HG02840 (cell line): ENCODE data around the gene CYP3A5.
"Not testable (repeated sequence)": the region's sequence is repeated elsewhere in the genome, so short reads cannot be mapped to it uniquely, and the experiment has no call there.

Source experiments
- ATAC-seq: cut with Tn5 transposase; IDR thresholded peaks from one replicate; pipeline ENCODE4 v1.9.1; 2021; ENCODE audit warnings: mild to moderate bottlenecking, moderate library complexity, moderate number of reproducible peaks; ENCODE audit not compliant: unreplicated experiment, low FRiP score

The CYP3A5 gene

DNA sequence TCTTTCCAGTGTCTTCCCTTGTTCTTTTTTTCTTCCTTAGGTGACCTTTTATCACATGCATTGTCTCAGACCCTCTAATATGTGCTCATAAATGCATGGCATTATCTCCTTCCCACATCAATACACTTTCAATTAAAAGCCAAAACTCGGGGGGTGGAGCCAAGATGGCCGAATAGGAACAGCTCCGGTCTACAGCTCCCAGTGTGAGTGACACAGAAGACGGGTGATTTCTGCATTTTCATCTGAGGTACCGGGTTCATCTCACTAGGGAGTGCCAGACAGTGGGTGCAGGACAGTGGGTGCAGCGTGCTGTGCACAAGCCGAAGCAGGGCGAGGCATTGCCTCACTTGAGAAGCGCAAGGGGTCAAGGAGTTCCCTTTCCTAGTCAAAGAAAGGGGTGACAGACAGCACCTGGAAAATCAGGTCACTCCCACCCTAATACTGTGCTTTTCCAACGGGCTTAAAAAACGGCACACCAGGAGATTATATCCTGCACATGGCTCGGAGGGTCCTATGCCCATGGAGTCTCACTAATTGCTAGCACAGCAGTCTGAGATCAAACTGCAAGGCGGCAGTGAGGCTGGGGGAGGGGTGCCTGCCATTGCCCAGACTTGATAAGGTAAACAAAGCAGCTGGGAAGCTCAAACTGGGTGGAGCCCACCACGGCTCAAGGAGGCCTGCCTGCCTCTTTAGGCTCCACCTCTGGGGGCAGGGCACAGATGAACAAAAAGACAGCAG, 6.2 kb upstream of the CYP3A5 start:
- not testable (repeated sequence) for ATAC-seq

DNA sequence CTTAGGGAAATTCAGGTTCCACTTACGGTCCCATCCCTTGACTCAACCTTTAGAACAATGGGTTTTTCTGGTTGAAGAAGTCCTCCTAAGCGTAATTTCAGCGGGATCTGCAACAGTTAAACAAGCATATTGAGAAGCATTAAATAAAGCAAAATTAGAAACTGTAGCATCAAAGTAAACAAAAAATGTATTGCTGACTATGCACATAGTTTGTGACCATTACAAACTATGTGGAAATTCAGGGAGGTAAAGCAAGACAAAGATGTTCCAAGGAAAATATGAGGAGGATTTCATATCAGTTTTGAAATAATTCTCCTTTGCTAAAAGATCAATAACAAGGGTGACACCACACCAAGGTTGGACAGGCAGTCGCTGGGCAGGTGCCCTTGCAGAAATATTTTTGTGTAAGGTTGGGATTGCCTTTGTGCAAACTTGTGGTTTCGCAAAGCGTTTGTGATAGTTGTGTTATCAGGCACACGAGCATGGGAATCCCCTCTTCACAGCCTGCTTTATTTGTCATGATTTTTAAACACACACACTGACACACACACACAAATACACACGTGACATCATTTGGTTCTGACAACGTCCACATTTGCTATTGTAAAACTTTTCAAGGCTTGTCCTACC, 5.4 kb upstream of the CYP3A5 start:
- no peak for ATAC-seq

DNA sequence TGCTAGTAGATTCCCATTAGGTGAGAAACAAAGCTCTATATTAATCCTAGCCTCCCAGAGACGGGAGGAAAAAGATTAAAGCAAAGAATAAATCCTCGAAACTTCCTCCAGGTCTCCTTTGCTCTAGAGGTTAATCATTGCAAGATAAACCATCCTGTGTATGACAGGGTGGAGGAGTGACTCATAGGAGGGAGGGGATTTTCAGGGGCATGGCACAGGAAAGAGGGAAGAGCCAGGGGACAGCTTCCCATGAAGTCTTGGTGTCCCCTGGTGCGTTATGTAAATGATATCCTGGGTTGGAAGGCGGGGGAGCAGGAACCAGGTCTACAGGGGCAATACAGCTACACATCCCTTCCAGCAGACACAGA, 780 bp downstream of the CYP3A5 start:
- no peak for ATAC-seq

DNA sequence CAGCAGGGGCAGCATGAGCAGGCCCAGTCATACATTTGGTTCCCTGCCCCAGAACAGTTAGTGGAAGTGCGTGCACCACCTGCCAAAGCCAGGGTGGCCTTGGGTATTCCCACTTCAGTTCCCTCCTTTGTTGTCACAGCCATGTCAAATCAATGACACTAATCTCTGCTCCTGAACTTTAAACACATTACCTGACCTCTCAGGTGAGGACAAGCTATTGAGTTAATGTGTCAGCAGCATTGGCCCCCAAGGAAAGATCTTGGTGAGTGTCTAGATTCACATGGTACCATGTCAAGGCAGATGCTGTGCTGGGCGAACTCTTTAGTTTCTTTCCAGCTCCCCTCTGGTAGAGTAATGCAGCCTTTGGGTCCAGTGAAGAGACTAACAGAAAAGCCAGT, 2.1 kb downstream of the CYP3A5 start:
- no peak for ATAC-seq

DNA sequence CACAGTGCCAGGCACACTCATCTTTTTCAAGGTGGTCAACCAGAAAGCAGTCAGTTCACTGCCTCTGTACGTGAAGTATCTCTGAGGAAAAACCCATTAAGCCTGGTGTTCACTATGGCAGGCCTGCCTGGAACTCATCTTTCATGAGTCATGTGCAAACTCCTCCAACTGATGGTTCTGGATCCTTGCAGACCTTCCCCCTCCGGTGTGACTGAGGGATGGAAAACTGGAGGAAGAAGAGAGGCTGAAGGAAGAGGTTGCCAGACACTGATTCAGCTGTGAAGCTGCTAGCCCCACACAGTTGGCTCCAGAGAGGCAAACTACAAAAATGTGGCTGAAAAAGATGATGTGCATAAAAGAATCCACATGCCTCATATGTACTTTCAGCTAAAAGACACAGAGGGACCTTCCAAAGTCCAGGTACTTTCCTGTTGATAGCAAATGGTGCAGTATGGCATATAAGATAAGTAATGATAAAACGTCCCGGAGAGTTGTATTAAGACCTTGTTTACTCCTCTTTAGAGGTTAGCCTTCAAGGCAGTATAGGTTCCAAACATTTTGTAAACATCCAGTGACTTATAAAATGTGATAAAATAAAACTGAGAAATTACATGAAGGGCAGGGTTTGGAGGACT, 2.7 kb downstream of the CYP3A5 start:
- no peak for ATAC-seq

DNA sequence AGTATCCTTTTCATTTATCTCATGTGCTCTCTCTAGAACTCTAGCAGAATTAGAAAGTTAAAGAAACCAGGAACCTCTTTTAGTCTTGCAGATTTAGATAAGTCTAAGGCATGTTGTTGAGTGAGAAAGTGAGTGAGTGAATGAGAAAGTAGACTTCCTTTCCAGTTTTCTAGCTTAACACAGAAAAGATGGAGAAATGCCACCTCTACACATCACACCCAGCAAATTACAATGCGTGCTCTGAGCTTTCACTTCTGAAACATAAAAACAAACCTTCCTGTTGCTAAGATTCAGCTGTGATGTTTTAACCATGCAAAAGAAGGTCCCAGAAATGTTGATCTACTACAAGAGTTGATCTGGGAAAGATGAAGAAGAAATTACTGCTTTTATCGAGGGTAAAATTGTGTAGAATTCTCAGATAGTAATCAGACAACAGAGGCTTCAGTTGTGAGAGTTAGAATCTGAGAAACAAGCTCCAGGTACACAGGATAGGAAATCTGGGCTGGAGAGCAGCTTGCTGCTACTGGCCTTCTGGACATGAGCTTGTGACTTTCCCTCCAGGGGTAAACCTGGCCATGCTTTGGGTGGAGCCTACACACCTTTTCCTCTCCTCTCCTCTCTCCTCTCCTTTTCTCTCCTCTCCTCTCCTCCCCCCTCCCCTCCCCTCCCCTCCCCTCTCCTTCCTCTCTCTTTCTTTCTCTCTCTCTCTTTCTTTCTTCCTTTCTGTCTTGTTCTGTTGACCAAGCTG, 4.6 kb downstream of the CYP3A5 start:
- no peak for ATAC-seq

DNA sequence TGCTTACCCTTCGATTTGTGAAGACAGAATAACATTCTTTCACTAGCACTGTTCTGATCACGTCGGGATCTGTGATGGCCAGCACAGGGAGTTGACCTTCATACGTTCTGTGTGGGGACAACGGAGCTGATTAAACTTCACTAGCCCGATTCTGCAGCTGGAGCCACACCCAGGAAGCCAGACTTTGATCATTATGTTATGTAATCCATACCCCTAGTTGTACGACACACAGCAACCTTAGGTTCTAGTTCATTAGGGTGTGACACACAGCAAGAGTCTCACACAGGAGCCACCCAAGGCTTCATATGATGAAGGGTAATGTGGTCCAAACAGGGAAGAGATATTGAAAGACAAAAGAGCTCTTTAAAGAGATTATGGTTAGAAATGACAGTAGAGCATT, 7.2 kb downstream of the CYP3A5 start:
- ATAC-seq = no peak

DNA sequence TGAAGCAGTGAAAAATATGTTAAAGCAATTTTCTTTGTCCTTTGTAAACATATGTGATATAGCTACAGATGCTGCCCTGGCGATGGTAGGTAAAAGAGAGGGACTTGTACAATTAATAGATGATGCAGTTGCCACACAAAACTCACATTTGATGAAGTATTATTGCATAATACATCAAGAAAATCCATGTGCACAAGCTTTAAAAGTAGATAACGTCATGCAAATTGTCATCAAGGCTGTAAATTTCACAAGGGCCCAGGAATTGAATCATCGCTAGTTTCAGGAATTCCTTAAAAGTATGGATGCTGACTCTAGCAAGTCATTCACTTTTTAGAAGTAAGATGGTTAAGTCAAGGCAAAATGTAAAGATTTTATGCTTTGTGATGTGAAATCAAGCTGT, 10.0 kb downstream of the CYP3A5 start:
- no peak for ATAC-seq

DNA sequence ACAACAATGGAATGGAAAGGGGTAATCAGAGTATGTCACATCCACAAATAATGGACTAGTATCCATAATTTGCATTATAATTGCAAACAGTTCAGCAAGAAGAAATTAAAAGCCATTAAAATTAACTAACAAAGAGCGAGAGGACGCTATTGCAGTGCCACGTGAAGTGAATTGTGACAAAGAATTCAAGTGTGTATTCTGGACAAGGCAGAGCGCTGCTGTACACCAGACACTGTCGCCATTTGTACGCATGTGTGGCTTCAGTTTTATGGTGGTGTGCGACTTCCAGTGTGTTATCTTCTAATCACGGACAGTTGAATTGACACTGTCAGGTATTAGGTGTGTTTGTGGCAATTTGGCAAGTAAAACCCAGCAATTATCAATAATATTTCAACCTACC, 11.3 kb downstream of the CYP3A5 start:
- no peak for ATAC-seq

DNA sequence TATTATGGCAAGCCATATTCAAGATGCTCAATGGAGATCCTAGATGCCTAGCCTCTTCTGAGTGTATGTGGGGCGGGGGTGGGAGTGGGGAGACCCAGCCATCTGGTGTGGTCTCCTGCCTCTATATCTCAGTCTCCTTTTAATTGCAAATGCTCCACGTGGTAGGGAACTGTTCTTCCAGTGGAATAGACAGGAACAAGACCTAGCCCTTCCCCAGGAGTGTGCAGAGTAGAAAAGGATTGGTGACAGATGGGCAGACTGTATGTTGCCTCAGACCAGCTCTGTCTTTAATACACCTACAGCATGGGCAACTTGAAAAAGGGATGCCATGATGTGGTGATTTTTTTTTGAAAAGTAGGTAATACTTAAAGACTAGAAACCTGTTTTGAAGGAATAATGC, 12.6 kb downstream of the CYP3A5 start:
- no peak for ATAC-seq

DNA sequence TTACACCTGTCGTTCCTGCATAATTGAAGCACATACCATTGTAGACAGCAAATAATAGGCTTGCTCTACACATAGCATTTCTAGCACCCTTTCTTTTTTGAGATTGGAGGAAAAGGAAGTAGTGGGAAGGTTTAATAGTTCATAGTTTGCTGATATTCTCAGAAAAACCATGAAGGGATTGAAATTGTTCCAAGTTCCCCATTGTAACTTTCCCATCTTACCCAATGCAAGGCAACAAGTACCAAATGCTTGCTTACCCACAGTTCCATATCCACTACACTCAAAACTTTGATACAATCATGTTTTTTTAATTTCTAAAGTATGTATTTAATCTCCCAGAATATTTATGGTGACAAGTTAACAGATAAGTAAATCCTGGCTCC, 13.8 kb downstream of the CYP3A5 start:
- ATAC-seq = no peak

DNA sequence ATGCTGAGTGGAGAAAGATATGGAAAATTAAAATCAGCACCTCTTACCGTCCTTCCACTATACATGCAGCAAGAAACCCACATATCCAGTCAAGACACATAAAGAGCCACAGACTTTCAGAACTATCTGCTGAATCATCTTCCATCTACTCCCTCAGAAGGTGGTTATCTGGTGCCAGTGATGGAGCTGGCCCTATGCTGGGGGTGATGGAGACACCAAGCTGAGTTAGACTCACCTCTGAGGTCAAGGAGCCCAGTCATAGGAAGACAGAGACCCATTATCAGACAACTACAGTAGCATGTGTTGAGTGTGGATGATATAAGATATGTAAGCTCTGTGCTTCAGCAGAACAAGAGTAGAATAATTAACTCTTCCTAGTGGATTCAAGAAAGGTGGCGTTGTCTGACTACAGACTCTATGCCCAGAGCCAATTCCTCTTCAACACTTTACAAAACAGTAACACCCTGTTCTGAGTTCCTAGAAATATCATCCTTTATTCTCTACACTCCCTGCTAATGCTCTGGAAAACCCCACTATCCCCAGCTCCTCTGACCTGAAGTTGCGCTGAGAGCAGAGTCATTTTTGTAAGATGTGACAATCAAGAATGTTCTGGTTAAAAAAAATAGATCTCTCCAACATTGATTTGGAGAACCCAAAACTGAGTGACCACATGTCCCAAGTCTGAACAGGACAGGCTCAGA, 14.3 kb downstream of the CYP3A5 start:
- no peak for ATAC-seq

DNA sequence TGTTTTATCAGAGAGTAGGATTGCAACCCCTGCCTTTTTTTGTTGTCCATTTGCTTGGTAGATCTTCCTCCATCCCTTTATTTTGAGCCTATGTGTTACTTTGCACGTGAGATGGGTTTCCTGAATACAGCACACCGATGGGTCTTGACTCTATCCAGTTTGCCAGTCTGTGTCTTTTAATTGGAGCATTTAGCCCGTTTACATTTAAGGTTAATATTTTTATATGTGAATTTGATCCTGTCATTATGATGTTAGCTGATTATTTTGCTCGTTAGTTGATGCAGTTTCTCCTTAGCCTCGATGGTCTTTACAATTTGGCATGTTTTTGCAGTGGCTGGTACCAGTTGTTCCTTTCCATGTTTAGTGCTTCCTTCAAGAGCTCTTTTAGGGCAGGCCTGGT, 21.9 kb downstream of the CYP3A5 start:
- not testable (repeated sequence) for ATAC-seq

DNA sequence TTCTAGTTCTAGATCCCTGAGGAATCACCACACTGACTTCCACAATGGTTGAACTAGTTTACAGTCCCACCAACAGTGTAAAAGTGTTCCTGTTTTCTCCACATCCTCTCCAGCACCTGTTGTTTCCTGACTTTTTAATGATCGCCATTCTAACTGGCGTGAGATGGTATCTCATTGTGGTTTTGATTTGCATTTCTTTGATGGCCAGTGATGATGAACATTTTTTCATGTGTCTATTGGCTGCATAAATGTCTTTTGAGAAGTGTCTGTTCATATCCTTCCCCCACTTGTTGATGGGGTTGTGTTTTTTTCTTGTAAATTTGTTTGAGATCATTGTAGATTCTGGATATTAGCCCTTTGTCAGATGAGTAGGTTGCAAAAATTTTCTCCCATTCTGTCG, 25.2 kb downstream of the CYP3A5 start:
- not testable (repeated sequence) for ATAC-seq

DNA sequence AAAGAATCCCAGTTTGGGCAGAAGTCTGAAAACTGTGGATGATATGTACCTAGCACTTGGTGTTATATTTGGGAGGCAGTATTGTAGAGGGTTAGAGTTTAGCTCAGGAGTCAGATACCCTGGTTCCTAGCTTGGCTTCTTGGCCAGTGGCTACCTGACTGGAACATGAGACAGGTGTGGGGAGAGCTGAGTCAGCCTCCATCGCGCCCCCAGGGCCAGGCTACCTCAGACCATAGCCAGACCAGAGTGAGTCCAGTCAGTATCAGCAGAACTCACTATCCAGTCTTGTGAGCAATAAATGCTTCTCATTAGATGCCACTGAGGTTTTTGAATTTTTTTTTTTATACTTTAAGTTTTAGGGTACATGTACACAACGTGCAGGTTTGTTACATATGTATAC, 26.0 kb downstream of the CYP3A5 start:
- ATAC-seq = no peak

DNA sequence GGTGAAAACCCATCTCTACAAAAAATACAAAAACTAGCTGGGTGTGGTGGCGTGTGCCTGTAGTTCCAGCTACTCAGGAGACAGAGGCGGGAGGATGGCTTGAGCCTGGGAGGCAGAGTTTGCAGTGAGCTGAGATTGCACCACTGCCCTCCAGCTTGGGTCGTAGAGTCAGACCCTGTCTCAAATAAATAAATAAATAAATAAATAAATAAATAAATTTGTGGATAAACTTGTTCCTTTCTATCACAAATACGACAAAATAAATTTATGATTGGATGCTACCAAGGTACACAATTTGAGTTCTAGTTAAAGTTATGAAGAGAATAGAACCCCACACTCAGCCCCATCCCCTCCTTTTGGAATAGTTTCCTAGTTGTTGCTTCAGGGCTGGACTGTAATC, 26.5 kb downstream of the CYP3A5 start:
- not testable (repeated sequence) for ATAC-seq

DNA sequence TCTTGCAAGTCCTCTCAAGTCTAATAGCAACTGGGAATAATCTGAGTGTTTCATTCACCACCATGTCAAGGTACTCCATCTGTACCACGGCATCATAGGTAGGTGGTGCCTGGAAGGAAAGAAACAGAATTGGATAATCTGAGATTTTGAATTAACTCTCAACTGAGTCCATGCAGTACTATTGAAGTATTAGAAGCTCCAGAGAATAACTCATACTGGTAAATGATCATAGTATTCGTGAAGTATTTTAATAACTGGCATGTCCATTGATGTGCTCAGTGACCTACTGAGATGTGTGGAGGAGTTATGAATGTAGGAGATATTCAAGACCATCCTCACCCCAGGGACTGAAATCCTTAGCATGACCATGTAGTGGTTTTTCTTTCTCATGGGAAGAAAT, 27.1 kb downstream of the CYP3A5 start:
- ATAC-seq = no peak

DNA sequence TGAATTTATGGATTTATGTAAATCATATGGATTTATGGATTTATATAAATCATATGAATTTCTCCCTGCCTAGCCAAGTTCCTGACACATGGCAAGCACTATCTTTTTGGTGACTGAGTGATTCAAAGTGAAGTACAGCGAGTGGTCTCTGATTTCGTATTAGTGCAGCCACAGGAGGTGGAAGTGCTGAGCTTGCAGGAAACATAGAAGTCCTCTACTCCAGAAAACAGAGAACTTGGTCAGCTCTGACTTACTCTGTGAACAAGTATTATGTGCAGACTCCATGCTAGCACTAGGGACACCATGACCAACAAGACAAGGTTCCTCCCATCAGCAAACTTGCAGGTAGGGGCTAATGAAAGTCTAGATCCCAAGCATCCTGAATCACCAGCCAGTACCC, 28.5 kb downstream of the CYP3A5 start:
- ATAC-seq = no peak

DNA sequence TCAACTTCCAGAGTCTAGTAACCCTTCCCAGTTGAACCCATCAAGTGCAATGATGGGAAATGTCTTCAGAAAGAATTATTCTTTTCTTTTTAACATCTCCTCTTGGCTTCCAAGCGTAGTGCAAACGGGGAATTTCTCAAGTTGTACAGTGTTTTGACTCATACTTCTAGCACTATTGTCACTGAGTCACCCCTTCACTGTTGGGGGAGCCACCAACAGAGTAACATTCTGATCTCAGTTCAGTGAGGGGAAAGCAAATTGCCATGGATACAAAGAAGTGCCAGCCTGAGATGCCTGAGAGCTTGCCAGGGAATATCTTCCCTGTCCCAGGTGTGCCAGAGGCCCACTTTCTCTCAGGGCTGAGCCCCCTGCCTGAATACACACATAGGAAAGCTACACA, 31.0 kb downstream of the CYP3A5 start:
- no peak for ATAC-seq

DNA sequence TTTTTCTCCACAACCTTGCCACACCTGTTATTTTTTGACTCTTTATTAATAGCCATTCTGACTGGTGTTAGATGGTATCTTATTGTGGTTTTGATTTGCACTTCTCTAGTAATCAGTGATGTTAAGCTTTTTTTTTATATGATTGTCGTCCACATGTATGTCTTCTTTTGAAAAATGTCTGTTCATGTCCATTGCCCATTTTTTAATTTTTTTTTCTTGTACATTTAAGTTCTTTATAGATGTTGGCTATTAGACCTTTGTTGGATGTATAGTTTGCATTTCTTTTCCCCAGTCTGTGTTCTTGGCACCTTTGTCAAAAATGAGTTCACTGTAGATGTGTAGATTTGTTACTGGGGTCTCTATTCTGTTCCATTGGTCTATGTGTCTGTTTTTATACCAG, 34.2 kb downstream of the CYP3A5 start:
- ATAC-seq = no peak

DNA sequence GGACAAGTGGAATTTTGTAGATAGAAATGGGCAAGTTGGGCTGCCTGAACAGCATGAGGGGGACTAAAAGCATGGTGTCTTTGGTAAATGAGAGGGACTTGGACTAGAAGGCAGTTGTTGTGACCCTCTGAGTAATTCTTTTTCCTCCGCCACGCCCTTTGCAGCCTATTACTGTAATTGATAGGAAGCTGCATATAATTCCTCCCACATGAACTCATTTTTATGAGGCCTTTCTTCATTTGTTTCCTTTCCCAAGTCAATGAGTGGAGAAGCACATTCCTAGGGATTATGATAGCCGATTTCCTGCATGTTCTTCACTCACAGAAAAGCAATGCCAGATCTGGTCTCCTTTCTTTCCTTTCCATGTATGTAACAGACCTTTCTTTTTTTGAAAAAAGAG, 35.4 kb downstream of the CYP3A5 start:
- no peak for ATAC-seq
